HuH-7.5 (cell line): ENCODE results near the gene KCND2.
A peak's percentile ranks its signal among the peaks of the same experiment; 100 is the strongest.
"Not testable (repeated sequence)": the region's sequence is repeated elsewhere in the genome, so short reads cannot be mapped to it uniquely, and the experiment has no call there.

ENCODE experiments used
- DNase-seq: peaks from one replicate; pipeline ENCODE4 v3.0.0; 2011; ENCODE audit warnings: low spot score

KCND2 gene

GRCh38 chr7:120272701-120273475, at the start of gene KCND2:
KCND2 (plus strand) TSS chr7:120273175.
- peak; percentile 36 for DNase-seq

GRCh38 chr7:120226188-120226587, 46.8 kb upstream of the KCND2 start:
- DNase-seq = no peak

- DNase-seq = no peak
Observed at GRCh38 chr7:120227255-120227654, 45.7 kb upstream of the KCND2 start.

GRCh38 chr7:120229084-120229483, 43.9 kb upstream of the KCND2 start:
- no peak for DNase-seq

GRCh38 chr7:120233338-120233737, 39.6 kb upstream of the KCND2 start:
- no peak for DNase-seq

- DNase-seq = not testable (repeated sequence)
Observed at GRCh38 chr7:120240350-120240749, 32.6 kb upstream of the KCND2 start.

- DNase-seq = no peak
Observed at GRCh38 chr7:120241973-120242372, 31.0 kb upstream of the KCND2 start.

GRCh38 chr7:120254845-120255244, 18.1 kb upstream of the KCND2 start:
- DNase-seq = no peak

GRCh38 chr7:120256344-120257070, 16.5 kb upstream of the KCND2 start:
- no peak for DNase-seq

GRCh38 chr7:120259386-120259785, 13.6 kb upstream of the KCND2 start:
- no peak for DNase-seq

GRCh38 chr7:120260111-120260510, 12.9 kb upstream of the KCND2 start:
- DNase-seq = no peak

GRCh38 chr7:120272261-120272660, 714 bp upstream of the KCND2 start:
- DNase-seq = peak; percentile 75

- DNase-seq = peak; percentile 62
Observed at GRCh38 chr7:120273476-120273975, 551 bp downstream of the KCND2 start.

GRCh38 chr7:120274482-120274881, 1.5 kb downstream of the KCND2 start:
- DNase-seq = no peak

GRCh38 chr7:120274899-120275298, 1.9 kb downstream of the KCND2 start:
- no peak for DNase-seq

- DNase-seq = no peak
Observed at GRCh38 chr7:120276720-120277119, 3.7 kb downstream of the KCND2 start.

- no peak for DNase-seq
Observed at GRCh38 chr7:120278773-120279172, 5.8 kb downstream of the KCND2 start.

- DNase-seq = no peak
Observed at GRCh38 chr7:120280743-120281142, 7.8 kb downstream of the KCND2 start.

- DNase-seq = no peak
Observed at GRCh38 chr7:120293027-120293426, 20.1 kb downstream of the KCND2 start.

- DNase-seq = no peak
Observed at GRCh38 chr7:120302190-120302589, 29.2 kb downstream of the KCND2 start.

GRCh38 chr7:120303105-120303504, 30.1 kb downstream of the KCND2 start:
- no peak for DNase-seq

- DNase-seq = no peak
Observed at GRCh38 chr7:120304674-120305073, 31.7 kb downstream of the KCND2 start.

GRCh38 chr7:120307991-120308545, 35.1 kb downstream of the KCND2 start:
- DNase-seq = no peak
